ENCODE measurements around the gene ZC3H7B. TPM values are rescaled to one million over a fixed set of nuclear protein-coding genes. Genes with fewer than 3 reads are reported as not detected.
"Not testable (repeated sequence)": the region's sequence is repeated elsewhere in the genome, so short reads cannot be mapped to it uniquely, and the experiment has no call there.

ZC3H7B gene
- total RNA-seq, 1 donor from 2014 or later: 25.8 TPM

DNA sequence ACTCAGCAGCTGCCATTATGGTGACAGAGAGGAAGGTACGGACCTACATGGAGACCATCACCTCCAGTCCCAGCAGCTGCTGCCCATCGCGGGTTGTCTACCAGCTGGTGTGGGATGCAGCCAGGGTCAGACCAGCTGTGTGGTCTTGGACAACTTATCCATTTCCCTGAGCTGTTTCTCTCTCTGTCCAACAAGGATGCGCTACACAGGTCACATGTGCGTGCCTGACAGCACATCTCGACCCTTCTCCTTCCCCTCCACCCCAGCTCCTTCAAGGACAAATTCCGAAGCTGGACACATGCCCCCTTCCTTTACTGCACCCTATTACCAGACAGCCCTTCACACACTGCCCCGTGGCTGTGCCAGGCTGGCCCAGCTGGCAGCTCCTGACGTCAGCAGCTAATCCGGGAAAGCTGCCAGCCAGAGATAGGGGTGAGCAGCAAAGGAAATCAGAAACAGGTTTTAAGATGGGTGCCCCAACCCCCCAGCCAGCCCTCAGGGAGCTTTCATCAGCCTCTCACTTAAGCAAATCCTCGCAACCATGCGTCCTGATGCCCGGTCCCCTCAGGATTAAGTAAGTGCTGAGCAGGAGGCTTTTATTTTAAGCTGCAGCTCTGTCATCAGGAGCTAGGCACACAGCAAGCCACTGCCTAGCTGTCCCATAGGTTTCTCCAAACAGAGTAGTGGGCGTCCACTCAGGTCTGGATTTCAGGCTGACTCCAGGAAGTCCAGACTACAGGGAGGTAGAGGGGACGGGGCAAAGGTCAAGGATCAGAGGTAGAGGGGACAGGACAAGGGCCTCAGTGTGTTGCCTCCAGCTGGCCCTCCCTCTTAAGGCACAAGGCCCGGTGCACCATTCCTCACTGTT is 100.7 kb downstream of the ZC3H7B start:
- no peak for TF ChIP-seq EZH2 (IDR thresholded peaks at IDR 0.05)
- no peak for TF ChIP-seq EZH2phosphoT487 (IDR thresholded peaks at IDR 0.05)
- TF ChIP-seq, protein P1, sequence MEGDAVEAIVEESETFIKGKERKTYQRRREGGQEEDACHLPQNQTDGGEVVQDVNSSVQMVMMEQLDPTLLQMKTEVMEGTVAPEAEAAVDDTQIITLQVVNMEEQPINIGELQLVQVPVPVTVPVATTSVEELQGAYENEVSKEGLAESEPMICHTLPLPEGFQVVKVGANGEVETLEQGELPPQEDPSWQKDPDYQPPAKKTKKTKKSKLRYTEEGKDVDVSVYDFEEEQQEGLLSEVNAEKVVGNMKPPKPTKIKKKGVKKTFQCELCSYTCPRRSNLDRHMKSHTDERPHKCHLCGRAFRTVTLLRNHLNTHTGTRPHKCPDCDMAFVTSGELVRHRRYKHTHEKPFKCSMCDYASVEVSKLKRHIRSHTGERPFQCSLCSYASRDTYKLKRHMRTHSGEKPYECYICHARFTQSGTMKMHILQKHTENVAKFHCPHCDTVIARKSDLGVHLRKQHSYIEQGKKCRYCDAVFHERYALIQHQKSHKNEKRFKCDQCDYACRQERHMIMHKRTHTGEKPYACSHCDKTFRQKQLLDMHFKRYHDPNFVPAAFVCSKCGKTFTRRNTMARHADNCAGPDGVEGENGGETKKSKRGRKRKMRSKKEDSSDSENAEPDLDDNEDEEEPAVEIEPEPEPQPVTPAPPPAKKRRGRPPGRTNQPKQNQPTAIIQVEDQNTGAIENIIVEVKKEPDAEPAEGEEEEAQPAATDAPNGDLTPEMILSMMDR (IDR thresholded peaks at IDR 0.05): no peak
- Mint-ChIP-seq H3K4me3 (peak overlapping the region; percentile 39), H3K9me3 (no peaks in the 10 kb centered on the region), H3K27ac (no peak overlapping the region), H3K36me3 (peaks cover 3% of the 10 kb centered on the region), H3K27me3 (ENCODE audit: insufficient read depth, low read depth) (peaks cover 6% of the 10 kb centered on the region), H3K4me1 (peaks cover 10% of the 10 kb centered on the region)
- no peaks in the 10 kb centered on the region for H3K27me3 ChIP-seq
- DNase-seq (ENCODE audit: low spot score): peak; percentile 37
- H3F3A ChIP-seq (ENCODE audit: low read depth): peaks cover 5% of the 10 kb centered on the region
- H3K79me2 ChIP-seq (ENCODE audit: low read depth): no peaks in the 10 kb centered on the region
- no peak overlapping the region for H3K4me3 ChIP-seq
- no peaks in the 10 kb centered on the region for H3K36me3 ChIP-seq
- H4K20me1 ChIP-seq (ENCODE audit: low read depth): no peaks in the 10 kb centered on the region
- H3K4me1 ChIP-seq: peaks cover 8% of the 10 kb centered on the region
- H3K27ac ChIP-seq: peak overlapping the region; percentile 20
- H3K4me2 ChIP-seq: no peak overlapping the region
- no peak overlapping the region for H3K9ac ChIP-seq
- no peaks in the 10 kb centered on the region for H3K9me3 ChIP-seq (ENCODE audit: low read depth)
- no peak overlapping the region for H2AFZ ChIP-seq (replicated peaks)

- not testable (repeated sequence) for H3K9me3 ChIP-seq (ENCODE audit: low read depth); H3K36me3 ChIP-seq; H3K4me2 ChIP-seq; H3K27me3 ChIP-seq; H3K9me3 Mint-ChIP-seq; H3K27ac Mint-ChIP-seq; H3K79me2 ChIP-seq (ENCODE audit: low read depth); H3K4me3 ChIP-seq; H3K27me3 Mint-ChIP-seq (ENCODE audit: insufficient read depth, low read depth); H4K20me1 ChIP-seq (ENCODE audit: low read depth); H2AFZ ChIP-seq (replicated peaks); H3F3A ChIP-seq (ENCODE audit: low read depth); H3K4me1 ChIP-seq; H3K4me1 Mint-ChIP-seq; H3K27ac ChIP-seq; H3K4me3 Mint-ChIP-seq; H3K9ac ChIP-seq; DNase-seq (ENCODE audit: low spot score); H3K36me3 Mint-ChIP-seq
These were observed 101.5 kb downstream of the ZC3H7B start for GRCh38 chr22:41402851-41403250.

- H3K36me3 Mint-ChIP-seq: no peaks in the 10 kb centered on the region
- H3K27ac ChIP-seq: no peak overlapping the region
These were observed 102.4 kb downstream of the ZC3H7B start for GRCh38 chr22:41403532-41404318.

More at GRCh38 chr22:41403532-41404318, 102.4 kb downstream of the ZC3H7B start:
- peak overlapping the region; percentile 53 for H3K4me3 Mint-ChIP-seq
- no peak overlapping the region for H3K4me2 ChIP-seq
- peaks cover 6% of the 10 kb centered on the region for H3K27me3 Mint-ChIP-seq (ENCODE audit: insufficient read depth, low read depth)
- peak overlapping the region; percentile 92 for H3K27ac Mint-ChIP-seq
- H3K79me2 ChIP-seq (ENCODE audit: low read depth): no peaks in the 10 kb centered on the region
- H4K20me1 ChIP-seq (ENCODE audit: low read depth): no peaks in the 10 kb centered on the region
- H3K4me1 Mint-ChIP-seq: peaks cover 10% of the 10 kb centered on the region
- no peaks in the 10 kb centered on the region for H3K9me3 Mint-ChIP-seq
- DNase-seq (ENCODE audit: low spot score): peak; percentile 92
- no peaks in the 10 kb centered on the region for H3K9me3 ChIP-seq (ENCODE audit: low read depth)
- peak overlapping the region; percentile 92 for H2AFZ ChIP-seq (replicated peaks)
- no peaks in the 10 kb centered on the region for H3K36me3 ChIP-seq
- peaks cover 8% of the 10 kb centered on the region for H3K4me1 ChIP-seq
- no peak overlapping the region for H3K9ac ChIP-seq
- TF ChIP-seq EZH2phosphoT487 (IDR thresholded peaks at IDR 0.05): no peak
- TF ChIP-seq EZH2 (IDR thresholded peaks at IDR 0.05): no peak
- TF ChIP-seq, protein P1 (IDR thresholded peaks at IDR 0.05): peak; percentile 96
- H3K27me3 ChIP-seq: no peaks in the 10 kb centered on the region
- H3F3A ChIP-seq (ENCODE audit: low read depth): peaks cover 5% of the 10 kb centered on the region
- H3K4me3 ChIP-seq: no peak overlapping the region

All from neural progenitor cell (in vitro differentiated cells).